AG09319 (cell line): ENCODE data around the gene RGSL1.

ENCODE experiments used
- DNase-seq: peaks from one replicate; pipeline ENCODE4 v3.0.0-alpha.2; 2010; ENCODE audit warnings: low read depth; ENCODE audit errors: extremely low read depth
- CTCF ChIP-seq: IDR thresholded peaks from 2 replicates; pipeline ENCODE4 v1.5.1; 2011; ENCODE audit warnings: low read depth, mild to moderate bottlenecking, inconsistent platforms, low read length, moderate library complexity

The RGSL1 gene

GRCh38 chr1:182450087-182450486 lies at the start of gene RGSL1:
RGSL1 (plus strand) TSS chr1:182450146; CDS start chr1:182450166, 20 bp downstream.
- no peak for DNase-seq
- no peak for TF ChIP-seq CTCF

- DNase-seq, result no peak
- no peak for TF ChIP-seq CTCF
These were observed 49.4 kb upstream of the RGSL1 start, which contains the start of gene TEDDM1 for GRCh38 chr1:182400567-182400966. TEDDM1 (minus strand) TSS chr1:182400667; CDS start chr1:182400485, 182 bp downstream.

- DNase-seq, result no peak
- TF ChIP-seq CTCF, result no peak
These were observed 45.2 kb upstream of the RGSL1 start for GRCh38 chr1:182404781-182405180.

- DNase-seq, result no peak
- no peak for TF ChIP-seq CTCF
These were observed 44.4 kb upstream of the RGSL1 start for GRCh38 chr1:182405578-182405977.

GRCh38 chr1:182406012-182406411 lies 43.9 kb upstream of the RGSL1 start:
- TF ChIP-seq CTCF, result no peak
- DNase-seq, result no peak

- no peak for TF ChIP-seq CTCF
- no peak for DNase-seq
These were observed 42.2 kb upstream of the RGSL1 start for GRCh38 chr1:182407724-182408123.

GRCh38 chr1:182408435-182409075 lies 41.4 kb upstream of the RGSL1 start:
- no peak for DNase-seq

More at GRCh38 chr1:182408435-182409075, 41.4 kb upstream of the RGSL1 start:
- TF ChIP-seq CTCF, result no peak
